CD4-positive, alpha-beta T cell treated with Interleukin-15 for 1 hour (primary cell): Measurements from ENCODE around the gene FHAD1.
A peak's percentile ranks its signal among the peaks of the same experiment; 100 is the strongest.
"Not testable (repeated sequence)": the region's sequence is repeated elsewhere in the genome, so short reads cannot be mapped to it uniquely, and the experiment has no call there.

Experiments used
- DNase-seq: peaks from one replicate; pipeline ENCODE4 v3.0.0-alpha.2; 2020

FHAD1 gene

DNA sequence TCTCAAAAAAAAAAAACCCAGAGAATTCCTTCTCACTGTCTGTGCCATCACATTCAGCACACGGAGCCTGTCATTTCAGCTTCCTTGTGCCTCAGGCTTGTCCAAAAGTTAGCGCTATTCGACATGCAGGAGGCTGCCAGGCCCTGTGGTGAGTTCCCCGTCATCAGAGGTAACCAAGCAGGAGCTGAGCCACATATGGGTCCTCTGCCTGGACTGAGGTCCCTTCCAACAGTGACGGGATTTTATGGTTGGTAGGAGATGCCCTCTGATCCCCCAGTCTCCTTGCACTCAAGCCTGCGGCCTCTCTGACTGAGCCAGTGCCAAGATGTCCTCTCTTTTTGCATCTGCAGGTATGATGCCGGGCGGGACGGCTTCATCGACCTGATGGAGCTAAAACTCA lies 178.5 kb downstream of the FHAD1 start:
- DNase-seq = no peak

DNA sequence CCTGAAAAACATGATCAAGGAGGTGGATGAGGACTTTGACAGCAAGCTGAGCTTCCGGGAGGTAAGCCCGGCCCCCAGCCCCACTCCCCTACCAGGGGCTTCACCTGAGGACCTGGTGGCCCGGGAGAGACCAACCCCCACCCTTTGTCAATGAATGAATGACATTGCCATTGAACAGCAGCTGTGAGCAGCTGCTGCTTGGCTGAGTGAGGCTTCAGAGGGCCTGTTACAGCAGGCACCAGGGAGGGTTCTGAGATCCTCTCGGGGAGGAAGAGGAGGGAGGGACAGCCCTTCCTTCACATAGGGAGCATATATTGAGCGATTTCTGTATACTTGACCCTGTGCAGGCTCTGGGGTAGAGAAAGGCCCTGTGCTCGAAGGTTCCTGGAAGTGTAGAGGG lies 178.9 kb downstream of the FHAD1 start:
- no peak for DNase-seq

GRCh38 chr1:15426492-15427279 lies 179.7 kb downstream of the FHAD1 start:
- no peak for DNase-seq

GRCh38 chr1:15427280-15427666 lies 180.2 kb downstream of the FHAD1 start:
- no peak for DNase-seq

GRCh38 chr1:15428252-15428651 lies 181.2 kb downstream of the FHAD1 start:
- not testable (repeated sequence) for DNase-seq

DNA sequence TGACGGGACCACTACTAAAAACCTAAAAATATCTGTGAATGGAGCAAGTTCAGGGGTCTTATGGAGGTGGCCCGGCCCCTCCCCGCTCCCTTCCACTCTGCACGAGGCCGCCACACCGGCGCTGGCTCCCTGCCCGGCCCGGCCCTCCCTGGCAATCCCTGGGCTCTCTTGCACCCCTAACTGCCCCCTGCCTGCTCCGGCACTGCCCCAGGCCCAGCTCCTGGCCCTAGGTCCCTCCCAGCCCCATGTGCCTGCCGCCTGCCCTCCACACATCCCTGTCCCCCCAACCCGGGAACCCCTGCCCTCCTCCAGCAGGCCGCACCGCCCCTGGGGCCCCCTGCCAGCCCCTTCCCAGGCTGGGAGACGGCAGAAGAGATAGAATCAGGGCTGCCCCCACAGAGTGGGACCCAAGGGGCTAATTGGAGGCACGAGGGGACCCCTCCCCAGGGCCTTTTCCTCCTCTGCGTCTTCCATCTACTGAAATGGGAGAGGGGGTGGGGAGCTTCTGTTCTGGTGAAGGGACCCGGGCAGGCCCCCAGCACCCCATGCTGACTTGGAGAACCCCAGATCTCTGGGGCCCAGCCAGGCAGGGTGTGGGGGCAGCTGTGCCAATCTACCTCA lies 181.9 kb downstream of the FHAD1 start:
- DNase-seq = peak; percentile 15

DNA sequence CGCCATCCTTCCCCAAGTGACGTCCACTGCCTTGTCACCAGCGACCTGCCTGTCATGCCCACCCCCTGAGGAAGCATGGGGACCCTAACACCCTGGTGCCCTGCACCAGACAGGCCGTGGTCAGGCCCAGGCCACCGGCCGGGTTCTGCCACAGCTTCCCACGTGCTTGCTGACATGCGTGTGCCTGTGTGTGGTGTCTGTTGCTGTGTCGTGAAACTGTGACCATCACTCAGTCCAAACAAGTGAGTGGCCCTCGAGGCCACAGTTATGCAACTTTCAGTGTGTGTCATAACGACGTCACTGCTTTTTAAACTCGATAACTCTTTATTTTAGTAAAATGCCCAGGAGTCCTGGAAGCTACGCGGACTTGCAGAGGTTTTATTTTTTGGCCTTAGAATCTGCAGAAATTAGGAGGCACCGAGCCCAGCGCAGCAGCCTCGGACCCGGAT lies 182.7 kb downstream of the FHAD1 start:
- peak; percentile 54 for DNase-seq

- peak; percentile 66 for DNase-seq
These were observed 184.0 kb downstream of the FHAD1 start for GRCh38 chr1:15430787-15431570.

DNA sequence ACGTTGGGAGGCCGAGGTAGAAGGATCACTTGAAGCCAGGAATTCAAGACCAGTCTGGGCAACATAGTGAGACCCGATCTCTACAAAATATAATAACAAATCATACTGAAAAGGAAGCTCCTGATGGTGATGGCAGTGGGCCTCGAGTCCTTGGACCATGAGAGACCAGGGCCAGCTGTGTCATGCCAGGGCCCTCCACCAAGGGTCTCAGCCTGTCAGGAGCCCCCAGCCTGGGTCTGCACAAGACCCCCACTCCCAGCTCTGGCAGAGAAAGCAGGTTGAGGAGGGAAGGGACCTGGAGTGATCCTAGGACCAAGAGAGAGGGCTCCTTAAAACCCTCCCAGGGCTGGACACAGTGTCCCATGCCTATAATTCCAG lies 184.5 kb downstream of the FHAD1 start:
- peak; percentile 16 for DNase-seq

- DNase-seq = peak; percentile 16
These were observed 185.3 kb downstream of the FHAD1 start for GRCh38 chr1:15432324-15432723.

- DNase-seq = peak; percentile 24
These were observed 186.4 kb downstream of the FHAD1 start for GRCh38 chr1:15433471-15433870.

GRCh38 chr1:15434739-15435138 lies 187.7 kb downstream of the FHAD1 start:
- peak; percentile 45 for DNase-seq

DNA sequence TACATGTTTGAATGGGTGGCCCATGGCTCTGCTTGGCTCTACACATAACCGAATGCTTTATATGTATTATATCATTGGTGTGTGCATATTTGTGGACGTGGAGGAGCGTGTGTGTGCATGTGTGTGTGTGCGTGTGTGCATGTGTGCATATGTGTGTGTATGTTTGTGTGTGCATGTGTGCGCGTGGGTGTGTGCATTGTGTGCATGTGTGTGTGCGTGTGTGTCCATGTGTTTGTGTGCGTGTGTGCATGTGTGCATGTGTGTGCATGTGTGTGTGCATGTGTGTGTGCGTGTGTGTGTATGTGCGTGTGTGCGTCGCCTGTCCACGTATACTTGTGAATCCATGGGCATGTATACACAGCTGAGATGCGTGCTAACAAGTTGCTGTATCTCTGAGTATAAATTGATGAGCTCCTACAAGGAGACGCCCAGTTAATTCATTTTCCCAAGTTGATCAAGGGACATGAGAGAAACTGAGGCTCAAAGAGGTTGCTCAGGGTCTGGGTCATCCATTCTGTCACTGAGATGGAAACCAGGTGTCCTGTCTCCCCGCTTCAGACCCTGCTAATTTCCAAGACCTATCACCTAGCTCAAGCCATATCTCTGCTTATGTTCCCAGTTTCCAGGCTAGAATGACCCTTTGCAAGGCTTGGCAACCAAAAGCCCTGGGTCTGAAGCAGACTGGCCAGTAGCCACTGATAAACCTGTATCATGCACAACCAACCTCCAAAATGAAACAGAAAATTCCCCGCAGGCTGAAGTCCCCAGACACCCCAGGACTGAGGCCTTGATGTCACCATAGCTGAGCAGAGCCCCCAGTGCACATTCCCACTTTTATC lies 188.4 kb downstream of the FHAD1 start:
- peak; percentile 23 for DNase-seq

DNA sequence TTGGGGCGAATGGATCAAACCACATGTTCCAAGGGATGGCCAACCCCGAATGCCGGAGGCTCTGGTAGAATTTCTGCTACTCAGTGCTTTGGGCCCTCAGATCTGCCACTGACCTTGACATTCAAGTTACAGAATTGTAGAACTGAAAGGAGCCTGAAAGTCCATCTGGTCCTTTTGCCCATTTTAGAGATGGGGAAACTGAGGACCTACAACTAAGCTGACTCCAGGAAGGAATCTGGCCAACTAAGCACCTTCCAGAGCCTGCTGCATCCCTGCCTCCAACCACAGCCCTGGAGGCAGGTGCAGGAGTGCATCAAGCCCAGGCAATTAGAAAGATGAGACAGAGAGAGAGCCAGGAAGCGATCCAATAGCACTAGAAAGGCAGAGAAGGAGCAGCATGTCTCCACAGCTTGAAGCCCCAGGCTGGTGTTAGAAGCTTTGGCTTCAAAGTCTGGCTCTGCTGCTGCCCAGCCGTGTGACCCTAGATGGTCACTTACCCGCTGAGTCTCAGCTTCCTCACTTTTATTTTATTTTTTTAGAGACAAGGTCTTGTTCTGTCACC lies 189.9 kb downstream of the FHAD1 start:
- DNase-seq = no peak

- DNase-seq = no peak
These were observed 192.3 kb downstream of the FHAD1 start for GRCh38 chr1:15439325-15439724.

- DNase-seq = no peak
These were observed 193.3 kb downstream of the FHAD1 start for GRCh38 chr1:15440357-15440756.

- DNase-seq = no peak
These were observed 194.2 kb downstream of the FHAD1 start for GRCh38 chr1:15441247-15441646.

DNA sequence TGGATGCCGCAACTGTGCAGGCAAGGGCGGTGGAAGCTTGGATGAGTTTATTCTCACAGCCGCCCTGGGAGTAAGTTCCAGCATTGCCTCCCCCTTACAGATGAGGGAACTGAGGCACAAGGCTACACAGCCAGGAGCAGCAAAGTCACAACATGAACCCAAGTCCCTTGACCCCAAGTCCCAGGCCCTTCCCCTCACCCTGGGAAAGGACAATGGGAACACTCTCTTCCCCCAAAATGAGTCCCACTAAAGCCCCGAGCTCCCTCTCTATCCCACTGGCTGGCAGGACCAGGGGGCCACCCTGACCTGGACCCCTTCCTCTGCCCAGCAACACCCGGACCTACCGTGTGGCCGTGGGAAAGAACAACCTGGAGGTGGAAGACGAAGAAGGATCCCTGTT lies 195.1 kb downstream of the FHAD1 start:
- no peak for DNase-seq

GRCh38 chr1:15442759-15443158 lies 195.7 kb downstream of the FHAD1 start:
- DNase-seq = no peak

GRCh38 chr1:15443281-15443680 lies 196.3 kb downstream of the FHAD1 start:
- no peak for DNase-seq

GRCh38 chr1:15444468-15445389 lies 197.7 kb downstream of the FHAD1 start:
- no peak for DNase-seq
